Right hindlimb (tissue), 1 donor: ENCODE measurements around the gene ULBP1.
"Not testable (repeated sequence)": the region's sequence is repeated elsewhere in the genome, so short reads cannot be mapped to it uniquely, and the experiment has no call there.

Experiments used
- DNase-seq: peaks from one replicate; pipeline ENCODE4 v3.0.0-alpha.2; 2018

Gene ULBP1

DNA sequence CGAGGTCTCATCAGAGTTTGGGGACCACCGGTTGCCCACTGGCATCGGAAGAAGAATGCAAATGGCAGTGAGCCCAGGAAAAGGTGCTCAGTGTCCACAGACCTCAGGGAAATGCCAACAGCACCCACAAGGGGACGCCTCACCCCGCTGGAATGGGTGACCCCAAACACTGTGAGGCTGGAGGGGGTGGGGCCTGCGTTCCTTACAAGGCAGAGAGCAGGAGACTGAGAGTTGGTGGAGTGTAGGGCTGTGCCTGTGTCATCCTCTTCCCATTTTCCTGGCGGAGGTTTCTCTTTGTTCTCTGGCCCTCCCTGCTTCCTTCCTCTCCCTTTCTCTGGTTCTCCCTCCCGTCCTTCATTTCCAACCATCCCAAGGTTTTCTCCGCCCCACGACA is 9.8 kb upstream of the ULBP1 start:
- not testable (repeated sequence) for DNase-seq

DNA sequence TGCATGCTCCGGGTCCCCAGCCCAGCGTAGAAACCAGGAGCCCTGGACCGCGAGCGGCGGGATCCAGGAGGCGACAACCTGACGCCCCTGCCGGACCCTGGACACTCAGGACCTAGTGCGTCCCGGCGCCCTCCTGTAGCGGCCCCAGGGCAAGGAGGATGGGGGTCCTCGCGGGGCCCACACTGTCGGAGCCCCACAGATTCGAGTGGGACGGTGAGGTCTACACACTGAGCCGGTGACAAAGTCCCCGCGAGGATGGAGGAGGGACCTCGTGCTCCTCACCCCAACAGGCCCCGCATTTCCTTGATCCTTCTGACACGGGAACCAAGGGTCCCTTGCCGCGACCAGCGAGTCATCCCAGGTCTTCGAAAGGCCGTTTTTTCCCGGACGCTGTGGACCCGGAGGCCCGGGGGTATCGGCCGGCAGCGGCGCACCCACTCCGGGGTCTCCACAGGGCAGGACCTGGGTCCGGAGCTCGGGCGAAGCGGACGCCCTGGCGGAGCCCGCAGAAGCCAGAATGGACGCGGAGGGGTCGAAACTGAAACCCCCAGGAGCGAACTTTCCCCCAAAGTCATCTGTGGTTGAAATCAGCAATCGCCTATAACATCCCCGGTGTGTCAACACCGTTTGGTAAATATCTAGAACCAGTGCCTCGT is 9.3 kb upstream of the ULBP1 start:
- DNase-seq = not testable (repeated sequence)

DNA sequence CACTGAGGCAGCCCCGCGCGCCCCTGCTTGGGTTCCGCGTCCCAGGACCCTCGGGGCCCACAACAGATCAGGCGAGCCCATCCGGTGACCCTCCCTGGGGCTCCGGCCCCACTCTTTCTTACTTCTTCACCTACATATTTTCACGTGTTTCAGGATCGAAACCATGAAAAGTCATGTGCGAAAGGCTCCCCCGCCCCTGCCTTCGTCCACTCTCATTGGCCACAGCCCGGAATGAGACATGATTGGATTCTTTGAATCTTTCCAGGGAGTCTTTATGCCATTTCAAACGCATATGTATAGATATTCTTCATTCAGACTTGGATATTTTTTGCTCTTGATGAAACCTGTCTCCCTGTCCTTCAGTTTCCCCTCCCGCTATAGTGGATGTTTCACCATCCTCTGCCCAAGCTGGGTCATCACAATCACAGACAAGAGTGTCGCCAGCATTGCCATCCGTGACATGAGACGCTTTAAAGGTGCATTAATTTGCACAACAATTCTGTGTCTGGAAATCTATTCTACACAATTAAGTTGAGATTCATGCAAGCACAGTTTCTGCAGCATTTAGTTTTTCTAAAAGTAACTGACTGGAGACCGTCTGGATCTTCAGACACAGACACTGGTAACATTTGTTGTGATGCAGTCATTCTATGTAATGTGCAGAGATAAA is 8.6 kb upstream of the ULBP1 start:
- not testable (repeated sequence) for DNase-seq

DNA sequence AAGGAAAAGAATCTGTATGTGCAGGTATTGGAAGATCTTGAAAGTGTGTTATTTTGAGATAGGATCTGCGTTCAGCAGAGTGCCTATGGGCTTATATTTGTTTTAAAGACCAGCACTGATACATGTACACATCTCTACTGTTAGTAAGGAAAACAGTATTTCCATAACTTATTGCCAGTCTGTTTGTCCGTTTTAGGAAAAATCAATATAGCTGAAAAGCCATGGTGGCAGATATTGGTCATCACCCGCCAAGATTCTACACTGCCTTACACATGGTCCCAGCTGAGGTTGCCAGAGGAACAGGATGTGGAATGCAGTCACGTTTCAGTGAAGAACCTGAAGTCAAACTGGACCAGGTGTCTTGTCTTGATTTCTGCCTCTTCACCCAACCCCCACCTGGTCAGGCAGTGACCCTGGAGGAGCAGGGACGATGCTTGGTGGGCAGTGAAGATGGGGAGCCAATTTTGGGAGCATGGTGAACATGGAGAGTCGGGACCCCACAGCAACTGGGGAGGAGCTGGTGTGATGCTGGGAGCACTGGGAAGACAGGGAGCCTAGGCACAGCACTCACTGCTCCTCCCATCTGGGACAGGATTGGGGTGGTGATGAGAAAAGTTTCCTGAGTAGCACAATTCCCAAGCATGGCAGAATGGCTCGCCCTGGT is 8.0 kb upstream of the ULBP1 start:
- not testable (repeated sequence) for DNase-seq

DNA sequence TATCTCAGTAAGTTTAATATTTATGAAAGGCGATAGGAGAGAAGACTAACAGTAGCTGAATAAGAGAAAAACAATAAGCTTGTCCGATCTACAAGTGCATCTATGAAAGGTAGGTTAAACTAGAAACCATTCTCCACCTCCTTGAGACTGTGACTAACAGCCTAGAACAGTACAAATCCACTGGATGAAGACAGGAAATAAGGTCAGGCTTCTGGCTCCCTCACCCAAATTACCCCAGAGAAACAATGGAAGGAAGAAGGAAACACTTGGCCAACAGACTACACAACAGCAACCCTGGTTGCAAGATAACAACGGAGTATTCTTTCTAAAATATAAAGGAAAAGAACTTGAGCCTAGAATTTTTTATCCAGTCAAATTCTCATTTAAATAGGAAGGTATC is 5.6 kb upstream of the ULBP1 start:
- not testable (repeated sequence) for DNase-seq

DNA sequence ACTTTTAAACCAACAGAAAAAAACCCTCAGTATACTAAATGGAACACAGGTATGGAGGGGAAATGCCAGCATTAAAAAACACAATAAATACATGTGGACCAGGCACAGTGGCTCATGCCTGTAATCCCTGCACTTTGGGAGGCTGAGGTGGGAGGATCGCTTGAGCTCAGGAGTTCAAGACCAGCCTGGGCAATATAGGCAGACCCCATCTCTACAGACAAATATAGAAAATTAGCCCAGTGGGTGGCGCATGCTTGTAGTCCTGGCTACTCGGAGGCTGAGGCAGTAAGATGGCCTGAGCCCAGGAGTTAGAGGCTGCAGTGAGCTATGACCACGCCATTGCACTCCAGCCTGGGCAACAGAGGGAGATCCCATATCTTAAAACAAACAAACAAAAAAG is 3.9 kb upstream of the ULBP1 start:
- not testable (repeated sequence) for DNase-seq

DNA sequence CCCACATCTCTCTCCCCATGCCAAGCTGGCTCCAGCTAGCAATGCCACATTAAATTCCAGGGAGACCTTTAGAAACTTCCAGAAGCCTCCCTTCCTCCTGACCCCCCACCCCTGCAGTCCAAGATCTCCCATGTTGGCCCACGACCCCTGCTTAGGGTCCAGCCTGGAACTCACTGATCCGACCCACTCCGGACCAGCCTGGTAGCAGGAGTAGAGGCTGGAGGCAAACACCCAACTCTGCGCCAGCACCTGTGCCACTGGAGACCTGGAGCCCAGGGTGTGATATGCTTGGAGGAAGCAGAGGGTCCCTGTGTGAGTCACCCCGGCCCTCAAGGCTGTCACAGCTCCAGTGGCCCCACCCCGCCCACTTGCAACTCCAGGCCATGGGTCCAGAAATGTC is 3.3 kb upstream of the ULBP1 start:
- DNase-seq = no peak

DNA sequence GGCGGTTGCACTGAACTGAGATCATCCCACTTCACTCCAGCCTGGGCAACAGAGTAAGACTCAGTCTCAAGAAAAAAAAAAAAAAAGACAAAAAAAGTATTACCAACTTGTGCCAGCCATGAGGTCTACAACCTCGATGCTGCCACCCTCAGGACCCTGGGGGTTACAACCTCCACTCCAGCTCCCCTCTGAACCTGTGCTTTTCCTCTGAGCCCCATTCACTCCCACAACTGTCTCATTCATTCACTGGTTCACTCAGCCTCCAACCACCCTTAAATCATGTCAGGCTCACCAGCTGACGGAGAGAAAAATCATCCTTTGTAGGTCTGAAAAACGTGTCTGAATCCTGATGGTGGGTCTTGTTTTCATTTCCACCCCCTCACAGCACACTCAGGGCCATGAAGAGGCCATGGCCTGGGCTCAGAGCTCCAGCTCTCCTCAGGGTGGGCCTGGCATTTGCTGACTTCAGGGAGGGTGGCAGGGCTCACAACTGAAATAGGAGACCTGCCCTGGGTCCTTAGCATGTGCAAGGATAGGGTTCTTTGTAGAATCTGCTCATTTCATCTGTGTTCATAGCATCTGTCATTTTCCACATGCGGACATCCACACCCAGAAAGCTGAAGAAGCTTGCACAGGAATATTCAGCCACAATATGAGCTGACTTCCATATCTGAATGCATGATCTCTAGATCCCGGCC is 1.9 kb upstream of the ULBP1 start:
- DNase-seq = no peak

DNA sequence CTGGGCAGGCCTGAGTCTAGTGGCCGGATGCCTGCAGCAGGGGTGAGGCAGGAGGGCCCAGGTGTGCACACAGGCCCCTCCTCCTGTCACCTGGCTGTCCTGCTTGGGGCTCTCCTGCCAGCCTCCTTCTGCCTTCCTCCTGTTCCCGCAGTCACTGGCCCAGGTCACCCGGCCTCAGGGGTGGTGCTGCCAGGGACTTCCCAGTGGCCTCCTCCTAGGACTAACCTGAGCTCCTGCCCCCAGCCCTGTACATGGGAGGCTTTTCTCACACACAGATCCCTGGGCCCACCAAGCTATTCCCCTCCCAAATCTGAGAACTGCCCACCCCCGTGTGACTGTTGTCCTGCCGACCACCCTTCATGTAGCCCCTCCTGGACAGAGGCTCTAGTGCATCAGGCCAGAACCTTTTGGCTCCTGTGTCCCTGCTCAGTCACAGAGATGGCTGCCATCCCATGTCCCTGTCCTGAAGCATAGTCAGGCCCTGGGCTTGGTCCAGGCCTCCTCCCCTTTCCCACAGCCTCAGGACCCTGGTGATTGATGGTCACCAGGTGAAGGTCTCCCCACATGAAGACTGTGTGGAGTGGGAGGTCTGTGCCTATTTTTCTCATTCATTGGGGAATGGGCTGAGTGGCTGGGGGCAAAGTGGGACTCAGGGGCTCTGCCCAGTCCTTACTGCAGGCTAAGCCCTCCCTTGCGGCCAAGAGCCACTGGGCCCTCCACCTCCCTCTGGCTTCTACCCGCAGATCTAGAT is 1.1 kb upstream of the ULBP1 start:
- DNase-seq = no peak

DNA sequence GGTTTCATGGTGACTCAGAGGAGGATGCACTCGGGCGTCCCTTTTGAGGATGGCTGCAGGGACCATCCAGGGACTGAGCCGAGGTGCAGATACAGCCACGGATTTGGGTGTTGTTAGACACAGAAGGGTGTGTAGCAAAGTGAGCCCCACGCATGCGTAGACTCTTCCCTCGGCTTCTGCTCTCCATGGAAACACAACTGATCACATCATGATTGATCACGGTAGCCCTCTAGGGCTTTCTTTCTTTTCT is 606 bp upstream of the ULBP1 start:
- no peak for DNase-seq

DNA sequence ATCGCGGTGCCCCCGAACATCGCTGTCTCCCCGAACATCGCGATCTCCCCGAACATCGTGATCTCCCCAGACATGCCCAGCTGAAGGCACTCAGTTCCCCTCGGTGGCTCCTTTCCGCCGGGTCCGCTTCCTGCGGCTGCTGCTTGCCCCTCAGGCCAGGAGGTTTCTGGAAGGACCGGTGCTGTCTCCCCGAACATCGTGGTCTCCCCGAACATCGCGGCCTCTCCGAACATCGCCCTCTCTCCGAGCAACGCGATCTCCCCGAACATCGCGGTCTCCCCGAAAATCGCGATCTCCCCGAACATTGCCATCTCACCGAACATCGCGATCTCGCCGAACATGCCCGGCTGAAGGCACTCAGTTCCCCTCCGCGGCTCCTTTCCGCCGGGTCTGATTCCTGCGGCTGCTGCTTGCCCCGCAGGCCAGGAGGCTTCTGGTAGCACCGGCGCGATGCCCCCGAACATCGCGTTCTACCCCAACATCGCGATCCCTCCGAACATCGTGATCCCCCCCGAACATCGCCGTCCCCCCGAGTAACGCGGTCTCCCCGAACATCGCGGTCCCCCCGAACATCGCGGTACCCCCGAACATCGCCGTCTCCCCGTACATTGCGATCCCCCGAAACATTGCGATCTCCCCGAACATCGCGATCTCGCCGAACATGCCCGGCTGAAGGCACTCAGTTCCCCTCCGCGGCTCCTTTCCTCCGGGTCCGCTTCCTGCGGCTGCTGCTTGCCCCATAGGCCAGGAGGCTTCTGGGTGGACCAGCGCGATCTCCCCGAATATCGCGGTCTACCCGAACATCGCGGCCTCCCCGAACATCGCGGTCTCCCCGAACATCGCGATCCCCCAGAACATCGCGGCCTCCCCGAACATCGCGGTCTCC is 808 bp downstream of the ULBP1 start:
- DNase-seq = no peak

DNA sequence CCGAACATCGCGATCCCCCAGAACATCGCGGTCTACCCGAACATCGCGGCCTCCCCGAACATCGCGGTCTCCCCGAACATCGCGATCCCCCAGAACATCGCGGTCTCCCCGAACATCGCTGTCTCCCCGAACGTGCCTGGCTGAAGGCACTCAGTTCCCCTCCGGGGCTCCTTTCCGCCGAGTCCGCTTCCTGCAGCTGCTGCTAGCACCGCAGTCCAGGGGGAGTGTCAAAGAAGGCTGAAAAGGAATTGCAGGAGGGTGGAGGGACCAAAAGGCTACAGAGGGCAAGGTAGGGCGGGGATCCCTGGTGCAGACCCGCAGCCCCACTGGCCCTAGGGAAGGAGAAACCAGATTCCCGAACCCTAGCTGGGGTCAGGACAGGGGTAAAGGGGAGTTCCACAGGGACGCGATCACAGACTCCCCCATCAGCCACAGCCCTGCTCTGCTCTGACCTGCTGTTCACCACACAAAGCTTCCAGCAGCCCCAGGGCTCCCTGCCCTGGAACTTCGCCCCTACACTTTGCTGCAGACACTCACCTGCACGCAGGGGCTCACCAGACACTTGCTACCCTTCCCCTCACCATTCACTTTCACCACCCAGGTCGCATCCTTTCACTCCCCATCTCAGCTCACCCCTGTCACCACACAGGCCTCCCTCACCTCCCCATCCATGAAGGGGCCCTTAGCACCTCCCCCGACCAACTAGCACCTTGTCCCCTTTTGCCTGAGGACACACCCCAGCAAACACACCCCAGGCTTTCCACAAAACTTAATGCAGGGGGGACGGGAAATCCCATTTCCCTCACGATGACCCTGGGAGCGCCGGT is 1.7 kb downstream of the ULBP1 start:
- DNase-seq = peak; percentile 41

DNA sequence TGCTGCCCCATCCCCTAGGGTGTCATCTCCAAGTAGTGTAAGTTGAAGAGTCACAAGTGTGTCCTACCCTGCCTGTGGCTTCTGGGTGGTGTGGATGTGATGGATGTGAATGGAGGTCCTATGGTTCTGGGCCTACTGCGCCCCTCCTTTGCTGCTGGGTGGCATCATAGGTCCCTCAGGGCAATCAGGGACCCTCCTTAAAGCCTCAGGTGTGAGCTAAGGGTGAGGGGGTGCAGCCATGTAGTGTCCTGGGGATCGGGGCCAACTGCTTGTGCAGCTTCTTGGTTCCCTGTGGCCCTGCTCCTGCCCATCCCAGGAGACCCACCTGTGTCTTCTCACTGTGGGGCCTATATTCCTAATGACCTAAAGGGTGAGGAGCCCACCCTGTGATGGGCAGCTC is 2.6 kb downstream of the ULBP1 start:
- not testable (repeated sequence) for DNase-seq

DNA sequence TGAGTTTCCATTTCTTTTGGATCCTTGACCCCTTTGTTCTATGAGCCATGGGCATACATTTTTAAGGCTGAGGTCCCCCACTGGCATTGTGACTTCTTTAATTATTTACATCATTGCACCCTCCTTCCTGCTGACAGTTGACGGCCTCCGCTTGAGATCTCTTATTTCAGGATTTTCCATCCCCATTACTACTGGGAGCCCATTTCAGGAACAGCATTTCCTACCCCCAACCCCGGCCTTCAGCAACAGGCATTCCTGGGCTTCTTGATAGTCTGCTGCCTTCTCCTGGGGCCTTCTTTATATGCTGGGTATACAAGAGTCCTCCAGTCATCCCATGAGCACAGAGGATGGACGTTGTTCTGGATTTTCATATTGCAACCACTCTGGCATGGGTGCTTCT is 3.8 kb downstream of the ULBP1 start:
- no peak for DNase-seq

DNA sequence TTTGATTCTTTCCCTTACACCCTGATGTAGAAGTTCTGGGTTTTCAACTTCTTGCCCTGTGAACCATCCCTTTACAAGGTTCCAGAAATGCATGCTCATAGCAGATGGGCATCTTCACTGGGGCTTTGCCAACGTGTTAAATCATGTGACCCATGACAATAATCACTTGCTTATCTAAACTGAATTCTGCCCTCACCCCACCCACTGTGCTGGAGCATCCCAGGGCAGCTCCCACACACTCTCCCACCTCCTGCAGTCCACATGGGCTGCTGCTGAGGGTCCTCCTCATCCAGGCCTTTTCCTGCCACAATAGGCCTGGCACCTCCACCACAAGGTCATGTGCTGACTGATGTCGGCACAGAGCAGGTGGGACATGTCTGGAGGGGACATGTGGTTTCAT is 4.3 kb downstream of the ULBP1 start:
- DNase-seq = not testable (repeated sequence)

DNA sequence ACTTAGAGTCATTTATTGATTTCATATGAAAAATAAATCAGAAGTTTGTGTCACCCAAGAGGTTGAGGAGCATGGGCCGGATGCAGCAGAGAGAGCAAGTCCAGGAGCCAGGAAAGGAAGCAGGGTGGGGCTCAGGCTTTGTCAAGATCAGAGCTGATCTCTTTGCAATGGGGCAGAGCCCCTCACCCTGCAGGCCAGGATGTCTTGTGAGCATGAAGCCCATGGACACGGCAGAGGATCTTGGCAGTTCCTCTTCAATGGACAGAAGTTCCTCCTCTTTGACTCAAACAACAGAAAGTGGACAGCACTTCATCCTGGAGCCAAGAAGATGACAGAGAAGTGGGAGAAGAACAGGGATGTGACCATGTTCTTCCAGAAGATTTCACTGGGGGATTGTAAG is 5.2 kb downstream of the ULBP1 start:
- not testable (repeated sequence) for DNase-seq

DNA sequence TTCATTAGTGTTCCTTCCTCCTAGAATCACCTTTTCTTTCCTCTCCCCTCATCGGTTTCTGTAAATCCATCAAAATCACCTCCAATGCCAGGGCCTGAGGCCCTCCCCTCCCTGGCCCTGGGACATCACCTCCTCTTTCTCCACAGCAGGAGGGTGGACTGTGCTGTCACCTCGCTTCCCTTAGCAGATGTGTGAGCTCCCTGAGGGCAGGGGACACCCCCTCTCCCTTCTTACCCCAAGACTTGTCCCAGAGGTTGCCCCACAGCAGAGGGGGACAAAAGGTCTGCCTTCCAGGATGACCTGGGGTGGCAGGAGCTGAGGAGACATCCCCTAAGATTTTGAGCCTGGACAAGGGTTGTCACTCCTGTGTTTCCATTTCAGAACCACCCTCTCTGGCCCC is 5.9 kb downstream of the ULBP1 start:
- DNase-seq = no peak

DNA sequence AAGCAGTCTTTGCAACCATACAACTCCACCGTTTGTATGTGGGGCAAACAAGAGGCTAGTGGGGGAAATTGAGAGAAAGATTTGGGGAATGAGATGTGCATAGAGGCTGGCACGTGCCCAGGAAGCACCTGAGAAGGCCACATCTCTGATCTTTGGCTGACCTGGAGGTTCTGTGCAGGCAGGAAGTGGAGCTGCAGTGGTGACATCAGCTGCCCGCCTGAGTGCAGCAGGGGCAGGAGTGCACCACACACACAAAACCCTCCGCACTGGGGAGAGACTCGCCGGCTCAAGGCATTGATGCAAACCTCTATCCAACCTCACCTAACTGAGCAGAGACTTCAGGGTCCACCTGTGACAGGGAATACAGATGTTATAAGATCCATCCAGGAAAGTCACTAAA is 10.7 kb downstream of the ULBP1 start:
- not testable (repeated sequence) for DNase-seq

DNA sequence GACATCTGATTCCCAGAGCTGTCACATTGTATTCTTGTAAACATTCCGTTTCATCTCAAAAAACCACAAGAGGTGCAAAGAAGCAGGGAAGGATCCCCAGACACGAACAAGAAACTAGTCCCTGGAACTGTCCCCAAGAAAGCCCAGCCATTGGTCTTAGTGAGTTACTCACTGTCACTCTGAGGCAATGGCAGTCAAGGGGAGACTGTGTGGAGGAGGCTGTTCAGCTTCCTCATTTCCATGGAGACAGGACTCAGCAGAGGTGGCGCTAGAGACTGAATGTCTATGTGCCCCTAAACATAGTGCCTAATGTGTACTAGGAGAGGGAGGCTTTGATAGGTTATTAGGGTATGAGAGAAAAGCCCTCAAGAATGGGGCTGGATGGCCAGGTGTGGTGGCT is 11.1 kb downstream of the ULBP1 start:
- DNase-seq = no peak

DNA sequence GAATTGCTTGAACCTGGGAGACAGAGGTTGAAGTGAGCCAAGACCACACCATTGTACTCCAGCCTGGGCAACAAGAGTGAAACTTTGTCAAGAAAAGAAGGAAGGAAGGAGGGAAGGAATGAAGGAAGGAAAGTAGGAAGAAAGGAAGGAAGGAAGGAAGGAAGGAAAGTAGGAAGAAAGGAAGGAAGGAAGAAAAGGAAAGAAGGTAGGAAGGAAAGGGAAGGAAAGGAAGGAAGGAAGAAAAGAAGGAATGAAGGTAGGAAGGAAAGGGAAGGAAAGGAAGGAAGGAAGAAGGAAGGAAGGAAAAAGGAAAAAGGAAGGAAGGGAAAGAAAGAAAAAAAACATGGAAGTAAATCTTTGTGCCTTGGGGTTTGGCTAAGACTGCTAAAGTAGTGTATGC is 11.7 kb downstream of the ULBP1 start:
- DNase-seq = no peak

DNA sequence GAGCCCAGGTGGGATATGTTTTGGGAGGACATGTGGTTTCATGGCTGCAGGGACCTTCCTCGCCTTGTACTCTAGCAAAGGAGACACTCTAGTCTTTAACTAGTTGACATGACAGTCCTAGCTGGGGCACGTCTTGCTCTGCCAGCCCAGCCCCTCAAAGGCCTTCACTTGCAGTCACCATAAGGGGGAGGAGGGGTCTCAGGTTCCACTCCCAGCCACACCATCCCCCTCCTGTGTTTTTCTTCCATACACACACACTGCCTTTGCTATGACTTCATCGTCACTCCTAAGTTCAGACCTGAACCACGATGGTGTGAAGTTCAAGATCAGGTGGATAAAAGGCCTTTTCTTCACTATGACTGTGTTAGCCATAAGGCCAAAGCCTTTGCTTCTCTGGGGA is 13.5 kb downstream of the ULBP1 start:
- no peak for DNase-seq
